HUES64 (cell line): Measurements from ENCODE around the gene TMEM63C.

Experiments used
- H3K27ac ChIP-seq: 2 replicates; pipeline ENCODE4 v1.7.0; 2013; ENCODE audit warnings: low read depth, low read length, inconsistent platforms
- H3K27me3 ChIP-seq: 2 replicates; pipeline ENCODE4 v1.6.1; 2013; ENCODE audit warnings: mild to moderate bottlenecking, low read length; ENCODE audit not compliant: insufficient read depth
- H3K36me3 ChIP-seq: 2 replicates; pipeline ENCODE4 v1.6.1; 2013; ENCODE audit warnings: mild to moderate bottlenecking, low read length; ENCODE audit not compliant: insufficient read depth
- H3K4me1 ChIP-seq: 2 replicates; pipeline ENCODE4 v1.6.1; 2013; ENCODE audit warnings: mild to moderate bottlenecking, low read length, moderate library complexity; ENCODE audit not compliant: insufficient read depth
- H3K4me3 ChIP-seq: 2 replicates; pipeline ENCODE4 v1.5.1; 2013; ENCODE audit warnings: mild to moderate bottlenecking, low read length, moderate library complexity
- H3K9ac ChIP-seq: 2 replicates; pipeline ENCODE4 v1.6.1; 2013; ENCODE audit warnings: mild to moderate bottlenecking, low read depth, low read length
- H3K9me3 ChIP-seq: 2 replicates; pipeline ENCODE4 v1.6.1; 2013; ENCODE audit warnings: low read depth, low read length; ENCODE audit not compliant: insufficient read depth
- WGBS: fragments of 150-250, 120-280 bp; methylation state at CpG from one replicate; pipeline ENCODE4 v1.1.7; 2013; ENCODE audit warnings: missing lambda C conversion rate; 5-methylcytosine and 5-hydroxymethylcytosine counted together

The TMEM63C gene

DNA sequence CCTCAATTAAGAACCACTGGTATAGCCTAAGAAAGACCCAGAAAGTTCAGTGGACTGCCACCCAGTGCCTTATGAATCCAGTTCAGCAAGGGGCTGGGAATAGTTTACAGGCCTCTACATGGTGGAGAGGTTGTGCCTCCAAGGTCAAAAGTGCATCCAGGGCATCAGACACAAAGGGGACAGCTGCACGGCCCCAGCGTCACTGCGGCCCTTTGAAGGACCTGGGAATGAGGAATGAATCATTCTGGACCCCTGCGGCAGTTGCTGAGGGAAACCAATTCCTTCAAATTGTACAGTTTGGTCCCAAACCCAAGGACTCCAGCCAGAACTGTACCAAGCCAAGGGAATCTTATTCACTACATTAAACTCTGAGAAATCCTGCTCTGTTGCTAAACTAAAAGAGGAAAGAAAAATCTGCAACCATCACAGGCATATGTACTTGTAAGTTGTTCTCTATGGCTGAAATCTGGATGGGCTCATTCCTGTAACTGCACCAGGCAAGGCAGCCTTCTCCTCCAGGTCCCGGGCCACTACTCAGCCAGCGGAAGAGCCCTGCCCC lies 100.3 kb downstream of the TMEM63C start:
- H3K36me3 ChIP-seq: peaks cover 63% of the 10 kb centered on the region
- no peak overlapping the region for H3K4me3 ChIP-seq
- H3K9me3 ChIP-seq: no peaks in the 10 kb centered on the region
- no peaks in the 10 kb centered on the region for H3K4me1 ChIP-seq
- H3K27ac ChIP-seq: no peak overlapping the region
- H3K9ac ChIP-seq: no peak overlapping the region
- 94% methylated on average over 6 of the region's 6 CpGs for WGBS
- H3K27me3 ChIP-seq: no peaks in the 10 kb centered on the region

DNA sequence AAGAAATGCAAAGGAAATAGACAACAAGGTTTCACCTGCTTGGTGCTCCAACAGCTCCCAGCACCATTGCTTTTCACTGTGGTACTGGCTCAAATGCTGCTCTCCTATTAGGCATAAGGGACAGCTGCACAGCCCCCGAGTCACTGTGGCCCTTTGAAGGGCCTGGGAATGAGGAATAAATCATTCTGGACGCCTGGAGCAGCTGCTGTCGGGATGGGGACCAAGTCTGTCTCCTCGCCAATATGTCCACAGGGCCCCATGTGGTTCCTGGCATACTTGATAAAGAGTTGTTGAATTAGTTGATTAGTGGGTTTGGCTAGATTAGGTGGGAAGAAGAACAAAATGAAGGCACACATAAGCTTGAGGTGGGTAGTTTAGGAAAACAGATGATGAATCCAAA lies 102.5 kb downstream of the TMEM63C start:
- Histone ChIP-seq H3K9me3 (no peaks in the 10 kb centered on the region), H3K9ac (no peak overlapping the region), H3K4me3 (no peak overlapping the region), H3K4me1 (no peaks in the 10 kb centered on the region), H3K36me3 (peaks cover 73% of the 10 kb centered on the region), H3K27me3 (no peaks in the 10 kb centered on the region), H3K27ac (no peak overlapping the region)
- 89% methylated on average over 4 of the region's 4 CpGs for WGBS

- H3K9me3 ChIP-seq: no peaks in the 10 kb centered on the region
- peaks cover 69% of the 10 kb centered on the region for H3K36me3 ChIP-seq
- WGBS: 93% methylated on average over 5 of the region's 5 CpGs
- H3K9ac ChIP-seq: no peak overlapping the region
- H3K4me1 ChIP-seq: no peaks in the 10 kb centered on the region
- H3K27ac ChIP-seq: no peak overlapping the region
- H3K4me3 ChIP-seq: no peak overlapping the region
- no peaks in the 10 kb centered on the region for H3K27me3 ChIP-seq
These were observed 102.9 kb downstream of the TMEM63C start for GRCh38 chr14:77284466-77284865.

GRCh38 chr14:77286576-77286975 lies 105.0 kb downstream of the TMEM63C start:
- Histone ChIP-seq H3K4me1 (no peaks in the 10 kb centered on the region), H3K27me3 (no peaks in the 10 kb centered on the region), H3K9ac (no peak overlapping the region), H3K27ac (no peak overlapping the region), H3K36me3 (peaks cover 61% of the 10 kb centered on the region), H3K4me3 (no peak overlapping the region), H3K9me3 (no peaks in the 10 kb centered on the region)
- 98% methylated on average over 5 of the region's 5 CpGs for WGBS

DNA sequence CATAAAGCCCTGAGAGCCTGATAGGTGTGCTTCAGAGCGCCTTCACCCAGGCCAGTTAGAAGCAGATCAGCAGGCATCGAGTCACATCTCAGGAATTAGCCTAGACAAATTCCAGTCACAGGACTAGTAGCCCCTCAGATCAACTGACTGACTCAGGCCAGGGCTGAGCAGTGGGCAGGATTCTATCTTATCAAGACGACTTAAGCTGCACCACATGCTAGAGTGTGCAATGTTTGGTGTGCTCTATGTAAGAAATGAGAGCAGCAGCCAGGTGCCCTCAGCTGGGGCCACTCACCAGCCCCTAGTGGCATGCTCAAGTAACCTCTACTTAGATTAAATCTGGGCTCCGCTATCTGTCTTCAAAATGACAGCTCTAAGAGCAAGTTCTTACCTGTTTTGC lies 109.1 kb downstream of the TMEM63C start:
- WGBS: 89% methylated on average over 4 of the region's 4 CpGs
- Histone ChIP-seq H3K4me1 (no peaks in the 10 kb centered on the region), H3K36me3 (peaks cover 41% of the 10 kb centered on the region), H3K27ac (no peak overlapping the region), H3K9me3 (no peaks in the 10 kb centered on the region), H3K27me3 (no peaks in the 10 kb centered on the region), H3K4me3 (no peak overlapping the region), H3K9ac (no peak overlapping the region)

DNA sequence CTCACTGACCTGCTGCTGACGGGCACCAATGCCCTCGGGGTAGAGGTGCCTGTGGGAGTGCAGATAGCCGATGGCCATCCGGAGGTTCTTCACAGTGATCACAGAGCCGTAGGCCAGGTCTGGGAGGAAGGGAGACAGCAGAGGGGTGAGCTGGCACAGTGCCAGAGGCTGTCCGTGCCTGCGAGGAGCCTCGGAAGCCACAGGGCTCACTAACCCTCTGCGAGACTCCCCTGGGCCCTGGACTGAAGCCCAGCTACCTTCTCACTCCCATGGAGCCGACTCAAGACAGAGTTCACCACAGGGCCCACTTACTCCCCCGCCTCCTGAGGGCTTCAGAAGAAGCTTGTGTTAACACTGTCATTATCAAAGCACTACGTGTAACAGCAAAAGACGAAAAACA lies 114.6 kb downstream of the TMEM63C start:
- H3K36me3 ChIP-seq: peaks cover 47% of the 10 kb centered on the region
- no peak overlapping the region for H3K9ac ChIP-seq
- H3K9me3 ChIP-seq: no peaks in the 10 kb centered on the region
- H3K27me3 ChIP-seq: no peaks in the 10 kb centered on the region
- no peaks in the 10 kb centered on the region for H3K4me1 ChIP-seq
- H3K4me3 ChIP-seq: no peak overlapping the region
- no peak overlapping the region for H3K27ac ChIP-seq
- WGBS: 90% methylated on average over 13 of the region's 13 CpGs

DNA sequence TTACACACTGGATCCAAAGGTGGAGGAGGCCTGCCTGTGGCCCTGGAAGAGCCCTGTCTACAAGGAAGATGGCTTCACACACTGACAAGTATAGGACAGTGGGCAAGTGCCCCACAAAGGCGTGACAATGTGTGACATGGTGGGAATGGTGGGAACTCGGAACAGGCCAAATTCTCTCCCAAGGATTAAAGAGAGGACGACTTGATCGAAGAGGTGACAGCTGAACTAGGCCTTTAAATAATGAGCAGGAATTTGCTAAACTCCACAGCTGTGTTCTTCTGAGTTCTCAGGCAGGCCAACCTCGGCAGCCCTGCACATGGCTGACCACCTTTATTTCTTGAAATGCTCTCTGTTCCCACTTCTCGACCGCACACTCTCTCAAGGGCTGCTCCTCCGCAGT lies 115.3 kb downstream of the TMEM63C start:
- Histone ChIP-seq H3K27ac (no peak overlapping the region), H3K9ac (no peak overlapping the region), H3K4me3 (no peak overlapping the region), H3K27me3 (no peaks in the 10 kb centered on the region), H3K36me3 (peaks cover 47% of the 10 kb centered on the region), H3K9me3 (no peaks in the 10 kb centered on the region), H3K4me1 (no peaks in the 10 kb centered on the region)
- 92% methylated on average over 8 of the region's 8 CpGs for WGBS

DNA sequence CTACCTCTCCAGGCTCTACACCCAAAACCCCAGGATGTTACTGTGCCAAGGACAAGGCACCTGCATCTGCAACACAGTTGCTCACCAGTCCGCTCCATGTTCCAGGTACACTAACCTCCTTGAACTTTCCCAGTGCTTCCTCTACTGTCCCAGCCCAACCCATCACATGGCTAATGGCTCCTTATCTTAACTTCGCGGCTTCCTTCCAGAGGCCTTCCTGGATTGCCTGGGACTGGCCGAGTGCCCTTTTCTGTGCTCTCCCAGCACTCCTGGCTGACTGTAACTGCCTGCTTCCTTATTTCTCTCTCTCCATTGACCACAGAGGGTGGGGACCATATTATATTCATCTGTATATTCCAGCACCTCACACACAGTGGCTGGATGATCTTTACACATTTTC lies 118.2 kb downstream of the TMEM63C start:
- Histone ChIP-seq H3K4me1 (peaks cover 9% of the 10 kb centered on the region; the same call in 1 of the 2 replicates), H3K36me3 (peaks cover 47% of the 10 kb centered on the region)
- 95% methylated on average over 4 of the region's 4 CpGs for WGBS

GRCh38 chr14:77301103-77301502 lies 119.5 kb downstream of the TMEM63C start:
- Histone ChIP-seq H3K27ac (no peak overlapping the region), H3K36me3 (peaks cover 54% of the 10 kb centered on the region), H3K9ac (no peak overlapping the region), H3K27me3 (no peaks in the 10 kb centered on the region), H3K4me1 (peaks cover 10% of the 10 kb centered on the region; the same call in 1 of the 2 replicates), H3K4me3 (no peak overlapping the region), H3K9me3 (no peaks in the 10 kb centered on the region)
- 45% methylated on average over 10 of the region's 10 CpGs for WGBS

More for the DNA sequence above, 118.2 kb downstream of the TMEM63C start:
- no peaks in the 10 kb centered on the region for H3K9me3 ChIP-seq
- H3K27ac ChIP-seq: no peak overlapping the region
- no peak overlapping the region for H3K4me3 ChIP-seq
- H3K27me3 ChIP-seq: no peaks in the 10 kb centered on the region
- no peak overlapping the region for H3K9ac ChIP-seq

- H3K4me3 ChIP-seq: no peak overlapping the region
- H3K4me1 ChIP-seq: peaks cover 25% of the 10 kb centered on the region
- H3K36me3 ChIP-seq: peaks cover 37% of the 10 kb centered on the region
- H3K9ac ChIP-seq: no peak overlapping the region
- H3K27ac ChIP-seq: no peak overlapping the region
- WGBS: 94% methylated on average over 5 of the region's 5 CpGs
- no peaks in the 10 kb centered on the region for H3K9me3 ChIP-seq
- no peaks in the 10 kb centered on the region for H3K27me3 ChIP-seq
These were observed 121.3 kb downstream of the TMEM63C start for GRCh38 chr14:77302926-77303325.

- whole genome bisulfite sequencing: 71% methylated on average over 4 of the region's 4 CpGs
- no peaks in the 10 kb centered on the region for H3K9me3 ChIP-seq
- peaks cover 34% of the 10 kb centered on the region for H3K36me3 ChIP-seq
- no peaks in the 10 kb centered on the region for H3K27me3 ChIP-seq
- H3K4me3 ChIP-seq: no peak overlapping the region
- peaks cover 25% of the 10 kb centered on the region for H3K4me1 ChIP-seq
- no peak overlapping the region for H3K9ac ChIP-seq
- no peak overlapping the region for H3K27ac ChIP-seq
These were observed 122.0 kb downstream of the TMEM63C start for GRCh38 chr14:77303417-77304156.
